ENCODE data around the gene ATP4B.

ATP4B gene

DNA sequence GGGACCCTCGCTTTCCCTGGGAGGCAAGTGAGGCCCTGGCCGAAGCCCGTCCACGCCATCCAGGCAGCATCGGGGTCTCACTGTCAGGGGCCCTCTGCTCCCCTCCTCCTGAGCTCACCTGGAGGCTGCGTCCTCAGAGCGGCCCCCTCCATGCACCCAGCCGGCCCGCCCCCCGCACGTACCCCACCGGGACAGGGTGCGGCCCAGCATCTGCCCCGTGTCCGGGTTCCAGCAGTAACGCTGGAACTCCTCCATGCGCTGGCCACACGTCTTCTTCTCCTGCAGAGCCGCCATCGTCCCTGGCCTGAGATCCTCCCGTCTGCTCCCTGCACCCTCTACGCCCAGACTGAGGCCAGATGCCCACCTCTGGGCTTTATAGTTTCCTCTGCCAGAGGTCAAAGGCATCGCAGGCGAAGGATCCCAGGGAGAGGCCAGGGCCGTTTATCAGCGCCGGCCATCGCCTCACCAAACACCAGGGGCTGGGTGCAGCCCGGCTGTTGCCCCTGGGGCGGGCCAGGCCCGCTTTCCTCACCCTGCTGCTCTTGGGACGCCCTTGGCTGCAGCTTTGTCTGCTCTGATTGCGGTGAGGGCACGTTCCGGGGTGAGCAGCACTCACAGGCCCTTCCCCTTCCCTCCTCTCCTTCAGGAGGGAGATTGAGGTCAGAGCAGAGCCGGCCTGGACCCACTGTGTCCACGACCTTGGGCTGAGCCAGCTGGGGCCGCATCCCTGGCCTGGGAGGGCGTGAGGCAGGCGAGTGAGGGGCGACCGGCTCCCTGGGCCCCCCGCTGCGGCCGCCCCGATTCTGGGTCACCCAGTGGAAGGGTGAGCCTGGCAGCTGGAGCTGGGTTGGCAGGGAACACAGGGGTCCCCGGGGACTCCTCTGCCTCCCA lies at the start of gene ATP4B:
TSS of gene ATP4B (minus strand) at position 348 of the 891 bp plus-strand sequence. CDS start at position 294, 54 bp downstream.
- Mint-ChIP-seq H3K36me3 (ENCODE audit: low read depth) (no peaks in the 10 kb centered on the region), H3K27ac (no peak within 1 kb of the TSS), H3K9me3 (peaks cover 14% of the 10 kb centered on the region), H3K4me3 (no peak within 1 kb of the TSS), H3K4me1 (peaks cover 11% of the 10 kb centered on the region), H3K27me3 (ENCODE audit: low read depth) (no peaks in the 10 kb centered on the region)
- TF ChIP-seq, protein P1, sequence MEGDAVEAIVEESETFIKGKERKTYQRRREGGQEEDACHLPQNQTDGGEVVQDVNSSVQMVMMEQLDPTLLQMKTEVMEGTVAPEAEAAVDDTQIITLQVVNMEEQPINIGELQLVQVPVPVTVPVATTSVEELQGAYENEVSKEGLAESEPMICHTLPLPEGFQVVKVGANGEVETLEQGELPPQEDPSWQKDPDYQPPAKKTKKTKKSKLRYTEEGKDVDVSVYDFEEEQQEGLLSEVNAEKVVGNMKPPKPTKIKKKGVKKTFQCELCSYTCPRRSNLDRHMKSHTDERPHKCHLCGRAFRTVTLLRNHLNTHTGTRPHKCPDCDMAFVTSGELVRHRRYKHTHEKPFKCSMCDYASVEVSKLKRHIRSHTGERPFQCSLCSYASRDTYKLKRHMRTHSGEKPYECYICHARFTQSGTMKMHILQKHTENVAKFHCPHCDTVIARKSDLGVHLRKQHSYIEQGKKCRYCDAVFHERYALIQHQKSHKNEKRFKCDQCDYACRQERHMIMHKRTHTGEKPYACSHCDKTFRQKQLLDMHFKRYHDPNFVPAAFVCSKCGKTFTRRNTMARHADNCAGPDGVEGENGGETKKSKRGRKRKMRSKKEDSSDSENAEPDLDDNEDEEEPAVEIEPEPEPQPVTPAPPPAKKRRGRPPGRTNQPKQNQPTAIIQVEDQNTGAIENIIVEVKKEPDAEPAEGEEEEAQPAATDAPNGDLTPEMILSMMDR (IDR thresholded peaks at IDR 0.05; ENCODE audit: unreplicated experiment in 3 of 3), result no peak

DNA sequence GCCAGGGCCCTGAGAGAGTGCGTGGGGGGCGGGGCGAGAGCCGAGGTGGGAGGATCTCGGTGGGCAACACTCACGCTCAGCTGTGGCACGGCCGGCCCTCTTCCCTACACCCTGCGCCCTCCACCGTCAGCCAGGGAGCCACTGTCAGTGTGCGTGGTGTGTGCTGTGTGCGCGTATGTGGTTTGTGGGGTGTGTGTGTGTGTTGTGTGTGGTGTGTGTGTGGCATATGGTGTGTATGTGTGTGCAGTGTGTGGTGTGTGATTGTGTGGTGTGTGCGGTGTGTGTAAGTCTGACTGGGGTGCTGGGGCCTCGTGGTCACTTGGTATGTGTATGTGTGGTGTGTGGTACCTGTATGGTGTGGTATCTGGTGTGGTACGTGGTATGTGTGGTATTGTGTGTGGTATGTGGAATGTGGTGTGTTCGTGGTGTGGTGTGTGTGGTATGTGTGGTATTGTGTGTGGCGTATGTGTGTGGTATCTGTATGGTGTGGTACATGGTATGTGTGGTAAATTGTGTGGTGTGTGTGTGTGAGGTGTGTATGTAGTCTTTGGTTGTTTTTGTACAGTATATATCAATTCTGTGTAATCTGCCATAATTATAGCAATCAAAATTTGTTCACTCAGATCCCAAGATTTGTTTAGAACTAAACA lies 14.1 kb upstream of the ATP4B start:
- TF ChIP-seq, protein P1 (IDR thresholded peaks at IDR 0.05; ENCODE audit: unreplicated experiment in 3 of 3), result no peak
- Mint-ChIP-seq H3K9me3 (no peaks in the 10 kb centered on the region), H3K27me3 (ENCODE audit: low read depth) (peaks cover 4% of the 10 kb centered on the region), H3K27ac (peak overlapping the region in 1 of 3 experiments; percentile 7), H3K36me3 (ENCODE audit: low read depth) (no peaks in the 10 kb centered on the region), H3K4me1 (peaks cover 5% of the 10 kb centered on the region), H3K4me3 (peak overlapping the region in 2 of 3 experiments; percentile 5 to 9)

DNA sequence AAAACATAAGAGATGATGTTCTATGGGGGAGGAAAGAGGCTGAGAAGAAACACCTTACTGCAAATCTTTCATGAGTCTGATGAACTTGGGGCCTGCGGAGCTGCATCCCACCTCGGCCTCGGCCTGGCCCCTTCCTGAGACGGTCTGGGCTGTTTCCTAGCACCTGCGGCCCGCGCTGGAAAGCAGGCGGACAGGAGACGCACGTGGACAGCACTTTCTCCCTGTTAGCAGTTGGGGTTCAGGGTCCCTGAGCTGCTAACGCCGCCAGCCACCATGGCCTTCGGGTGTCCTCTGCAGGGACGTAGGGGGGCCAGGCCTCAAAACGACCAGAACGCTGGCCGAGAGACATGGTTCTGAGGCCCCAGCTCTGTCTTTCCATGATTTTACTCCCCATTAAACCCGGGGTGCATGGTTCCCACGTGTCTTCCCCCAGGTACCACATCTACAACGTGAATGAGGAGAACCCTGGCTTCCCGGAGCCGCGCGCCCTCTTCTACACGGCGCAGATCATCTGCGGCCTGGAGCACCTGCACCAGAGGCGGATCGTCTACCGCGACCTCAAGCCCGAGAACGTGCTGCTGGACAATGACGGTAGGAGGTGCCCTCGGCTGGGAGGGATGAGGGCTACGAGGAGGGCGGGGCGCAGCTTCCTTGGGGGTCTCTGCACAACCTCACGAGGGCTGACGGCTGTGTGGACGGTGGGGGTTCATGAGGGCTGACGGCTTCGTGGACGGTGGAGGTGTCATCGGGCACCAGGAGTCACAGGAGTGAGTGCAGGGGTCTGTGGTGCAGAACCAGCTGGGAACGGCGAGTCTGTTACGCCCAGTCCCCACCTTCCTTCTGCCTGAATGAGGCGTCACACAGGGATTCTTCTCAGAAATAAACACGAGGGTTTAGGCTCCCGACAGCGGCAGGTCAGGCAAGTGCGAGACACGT lies 13.3 kb upstream of the ATP4B start:
- H3K4me3 Mint-ChIP-seq, result no peak overlapping the region
- TF ChIP-seq, protein P1 (IDR thresholded peaks at IDR 0.05; ENCODE audit: unreplicated experiment in 3 of 3), result no peak

DNA sequence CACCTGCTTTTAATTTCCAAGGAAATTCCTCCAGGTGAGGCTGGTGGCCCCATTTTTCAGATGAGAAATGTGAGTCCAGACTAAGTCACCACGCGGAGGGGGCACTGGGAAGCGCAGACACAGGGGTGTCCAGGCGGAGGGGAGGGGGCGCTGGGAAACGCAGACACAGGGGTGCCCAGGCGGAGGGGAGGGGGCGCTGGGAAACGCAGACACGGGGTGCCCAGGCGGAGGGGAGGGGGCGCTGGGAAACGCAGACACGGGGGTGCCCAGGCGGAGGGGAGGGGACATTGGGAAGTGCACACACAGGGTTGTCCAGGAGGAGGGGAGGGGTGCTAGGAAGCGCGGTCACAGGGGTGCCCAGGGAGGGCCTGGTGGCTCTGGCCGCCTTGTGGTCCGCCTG lies 12.5 kb upstream of the ATP4B start:
- H3K9me3 Mint-ChIP-seq, result no peaks in the 10 kb centered on the region
- H3K36me3 Mint-ChIP-seq (ENCODE audit: low read depth), result no peaks in the 10 kb centered on the region
- no peak overlapping the region for H3K27ac Mint-ChIP-seq
- H3K4me1 Mint-ChIP-seq, result peaks cover 5% of the 10 kb centered on the region
- H3K27me3 Mint-ChIP-seq (ENCODE audit: low read depth), result peaks cover 10% of the 10 kb centered on the region
- H3K4me3 Mint-ChIP-seq, result no peak overlapping the region
- TF ChIP-seq, protein P1 (IDR thresholded peaks at IDR 0.05; ENCODE audit: unreplicated experiment in 3 of 3), result no peak

More for the DNA sequence above, 13.3 kb upstream of the ATP4B start:
- H3K27me3 Mint-ChIP-seq (ENCODE audit: low read depth), result peaks cover 4% of the 10 kb centered on the region
- no peaks in the 10 kb centered on the region for H3K9me3 Mint-ChIP-seq
- H3K36me3 Mint-ChIP-seq (ENCODE audit: low read depth), result no peaks in the 10 kb centered on the region
- peaks cover 5% of the 10 kb centered on the region for H3K4me1 Mint-ChIP-seq
- no peak overlapping the region for H3K27ac Mint-ChIP-seq

DNA sequence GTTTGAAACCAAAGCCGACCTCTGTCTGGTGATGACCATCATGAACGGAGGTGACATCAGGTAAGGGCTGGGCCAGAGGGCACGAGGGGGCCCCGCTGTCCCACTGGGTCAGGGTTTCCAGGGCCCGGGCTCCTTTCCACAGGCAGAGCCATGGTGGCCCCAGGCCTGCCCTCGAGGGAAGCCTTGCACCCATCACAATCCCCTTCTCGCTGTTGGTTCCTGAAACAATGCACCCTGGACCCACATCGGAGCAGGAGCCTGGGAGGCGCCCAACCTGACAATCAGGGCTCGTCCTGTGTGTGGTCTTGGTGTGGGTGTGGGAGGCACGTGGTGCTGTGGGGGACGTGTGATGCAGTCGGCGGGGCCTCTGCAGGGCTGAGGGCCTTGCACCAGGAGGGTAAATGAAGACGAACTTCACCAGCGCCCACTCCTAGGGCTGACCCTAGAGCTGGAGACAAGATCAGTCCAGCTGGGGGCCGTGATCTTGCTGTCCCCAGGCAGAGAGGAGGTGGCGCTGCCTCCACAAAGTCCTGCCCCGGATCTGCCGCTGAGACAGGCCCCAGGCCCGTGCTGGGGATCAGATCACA lies 11.8 kb upstream of the ATP4B start:
- H3K27me3 Mint-ChIP-seq (ENCODE audit: low read depth), result peaks cover 10% of the 10 kb centered on the region
- H3K27ac Mint-ChIP-seq, result no peak overlapping the region
- H3K4me1 Mint-ChIP-seq, result peaks cover 5% of the 10 kb centered on the region
- no peak overlapping the region for H3K4me3 Mint-ChIP-seq
- TF ChIP-seq, protein P1 (IDR thresholded peaks at IDR 0.05; ENCODE audit: unreplicated experiment in 3 of 3), result no peak
- no peaks in the 10 kb centered on the region for H3K9me3 Mint-ChIP-seq
- no peaks in the 10 kb centered on the region for H3K36me3 Mint-ChIP-seq (ENCODE audit: low read depth)

All from nephron (organoid).